ENCODE measurements around the gene FTCD.

Gene FTCD

GRCh38 chr21:46159390-46159789 is 4.0 kb upstream of the FTCD start:
- H3K9ac ChIP-seq (ENCODE audit: low read depth, low read length), result no peak overlapping the region
- H3K36me3 ChIP-seq (ENCODE audit: insufficient read depth, low read length), result no peaks in the 10 kb centered on the region
- peaks cover 3% of the 10 kb centered on the region; the same call in 1 of the 2 replicates for H4K20me1 ChIP-seq (ENCODE audit: insufficient read depth, low read length)
- no peak overlapping the region for H2AFZ ChIP-seq (ENCODE audit: low read depth, low read length)
- H3K4me2 ChIP-seq (ENCODE audit: insufficient read depth, low read length), result no peak overlapping the region
- TF ChIP-seq, protein P1, sequence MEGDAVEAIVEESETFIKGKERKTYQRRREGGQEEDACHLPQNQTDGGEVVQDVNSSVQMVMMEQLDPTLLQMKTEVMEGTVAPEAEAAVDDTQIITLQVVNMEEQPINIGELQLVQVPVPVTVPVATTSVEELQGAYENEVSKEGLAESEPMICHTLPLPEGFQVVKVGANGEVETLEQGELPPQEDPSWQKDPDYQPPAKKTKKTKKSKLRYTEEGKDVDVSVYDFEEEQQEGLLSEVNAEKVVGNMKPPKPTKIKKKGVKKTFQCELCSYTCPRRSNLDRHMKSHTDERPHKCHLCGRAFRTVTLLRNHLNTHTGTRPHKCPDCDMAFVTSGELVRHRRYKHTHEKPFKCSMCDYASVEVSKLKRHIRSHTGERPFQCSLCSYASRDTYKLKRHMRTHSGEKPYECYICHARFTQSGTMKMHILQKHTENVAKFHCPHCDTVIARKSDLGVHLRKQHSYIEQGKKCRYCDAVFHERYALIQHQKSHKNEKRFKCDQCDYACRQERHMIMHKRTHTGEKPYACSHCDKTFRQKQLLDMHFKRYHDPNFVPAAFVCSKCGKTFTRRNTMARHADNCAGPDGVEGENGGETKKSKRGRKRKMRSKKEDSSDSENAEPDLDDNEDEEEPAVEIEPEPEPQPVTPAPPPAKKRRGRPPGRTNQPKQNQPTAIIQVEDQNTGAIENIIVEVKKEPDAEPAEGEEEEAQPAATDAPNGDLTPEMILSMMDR (IDR thresholded peaks at IDR 0.05; ENCODE audit: borderline replicate concordance, extremely low read depth, low read length, poor library complexity, severe bottlenecking), result no peak
- no peak for TF ChIP-seq EZH2 (IDR thresholded peaks at IDR 0.05; ENCODE audit: borderline replicate concordance, low read depth, low read length, severe bottlenecking)
- no peaks in the 10 kb centered on the region for H3K79me2 ChIP-seq (ENCODE audit: insufficient read depth, low read length)
- H3K27me3 ChIP-seq (ENCODE audit: insufficient read depth, low read length, poor library complexity), result no peaks in the 10 kb centered on the region
- ATAC-seq (ENCODE audit: insufficient read depth, low read depth), result no peak
- no peak for DNase-seq
- no peaks in the 10 kb centered on the region for H3K4me1 ChIP-seq (ENCODE audit: insufficient read depth, low read length)
- H3K4me3 ChIP-seq (ENCODE audit: low read depth in 1 of 2, low read length in 2 of 2), result no peak overlapping the region
- peaks cover 3% of the 10 kb centered on the region for H3K9me3 ChIP-seq (ENCODE audit: insufficient read depth, low read length, severe bottlenecking)
- H3K27ac ChIP-seq (ENCODE audit: low read length), result no peak overlapping the region

DNA sequence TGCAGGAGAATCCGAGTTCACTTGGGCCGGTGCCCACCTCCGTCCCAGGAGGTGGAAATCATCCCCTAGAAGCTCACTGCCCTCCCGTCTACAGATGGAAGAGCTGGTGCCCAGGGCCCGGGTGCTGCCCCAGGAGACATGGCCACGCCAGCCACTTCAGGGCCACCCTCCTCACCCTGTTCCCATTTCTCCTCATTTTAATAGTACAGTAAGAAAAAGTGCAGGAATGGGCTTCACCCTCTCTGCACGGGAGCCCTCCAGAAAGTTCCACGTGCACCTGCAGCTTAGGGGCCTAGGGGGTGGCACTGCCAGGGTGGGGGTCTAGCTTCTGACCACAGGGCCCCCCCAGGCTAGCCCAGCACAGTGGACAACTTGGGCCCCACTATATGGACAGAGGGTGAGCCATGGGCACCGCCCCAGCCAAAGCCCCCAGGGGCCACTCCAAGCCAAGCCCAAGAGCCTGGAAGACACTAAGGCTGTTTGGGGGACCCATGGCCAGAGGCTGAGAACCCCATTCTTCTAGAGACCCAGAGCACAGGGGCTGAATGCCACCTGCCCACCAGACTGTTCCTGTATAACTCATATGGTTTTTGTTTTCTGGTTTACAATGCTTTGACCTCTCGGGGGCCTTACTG is 3.4 kb upstream of the FTCD start:
- H3K4me3 ChIP-seq (ENCODE audit: low read depth in 1 of 2, low read length in 2 of 2), result no peak overlapping the region
- peaks cover 3% of the 10 kb centered on the region for H3K9me3 ChIP-seq (ENCODE audit: insufficient read depth, low read length, severe bottlenecking)
- peaks cover 3% of the 10 kb centered on the region; the same call in 1 of the 2 replicates for H4K20me1 ChIP-seq (ENCODE audit: insufficient read depth, low read length)
- no peak overlapping the region for H3K4me2 ChIP-seq (ENCODE audit: insufficient read depth, low read length)
- H3K36me3 ChIP-seq (ENCODE audit: insufficient read depth, low read length), result no peaks in the 10 kb centered on the region
- H2AFZ ChIP-seq (ENCODE audit: low read depth, low read length), result no peak overlapping the region
- no peak for ATAC-seq (ENCODE audit: insufficient read depth, low read depth)
- no peak overlapping the region for H3K27ac ChIP-seq (ENCODE audit: low read length)
- no peaks in the 10 kb centered on the region for H3K79me2 ChIP-seq (ENCODE audit: insufficient read depth, low read length)
- no peak overlapping the region for H3K9ac ChIP-seq (ENCODE audit: low read depth, low read length)
- no peaks in the 10 kb centered on the region for H3K4me1 ChIP-seq (ENCODE audit: insufficient read depth, low read length)
- no peak for TF ChIP-seq EZH2 (IDR thresholded peaks at IDR 0.05; ENCODE audit: borderline replicate concordance, low read depth, low read length, severe bottlenecking)
- TF ChIP-seq, protein P1 (IDR thresholded peaks at IDR 0.05; ENCODE audit: borderline replicate concordance, extremely low read depth, low read length, poor library complexity, severe bottlenecking), result no peak
- no peaks in the 10 kb centered on the region for H3K27me3 ChIP-seq (ENCODE audit: insufficient read depth, low read length, poor library complexity)
- no peak for DNase-seq

GRCh38 chr21:46157987-46158451 is 2.6 kb upstream of the FTCD start:
- Histone ChIP-seq H3K9ac (ENCODE audit: low read depth, low read length) (no peak overlapping the region), H2AFZ (ENCODE audit: low read depth, low read length) (no peak overlapping the region), H3K27me3 (ENCODE audit: insufficient read depth, low read length, poor library complexity) (no peaks in the 10 kb centered on the region), H4K20me1 (ENCODE audit: insufficient read depth, low read length) (peaks cover 3% of the 10 kb centered on the region; the same call in 1 of the 2 replicates), H3K4me1 (ENCODE audit: insufficient read depth, low read length) (no peaks in the 10 kb centered on the region), H3K9me3 (ENCODE audit: insufficient read depth, low read length, severe bottlenecking) (peaks cover 3% of the 10 kb centered on the region), H3K27ac (ENCODE audit: low read length) (no peak overlapping the region), H3K4me2 (ENCODE audit: insufficient read depth, low read length) (no peak overlapping the region), H3K4me3 (ENCODE audit: low read depth in 1 of 2, low read length in 2 of 2) (no peak overlapping the region), H3K36me3 (ENCODE audit: insufficient read depth, low read length) (no peaks in the 10 kb centered on the region), H3K79me2 (ENCODE audit: insufficient read depth, low read length) (no peaks in the 10 kb centered on the region)
- DNase-seq (no peak), ATAC-seq (ENCODE audit: insufficient read depth, low read depth) (no peak)
- no peak for TF ChIP-seq EZH2 (IDR thresholded peaks at IDR 0.05; ENCODE audit: borderline replicate concordance, low read depth, low read length, severe bottlenecking)
- TF ChIP-seq, protein P1 (IDR thresholded peaks at IDR 0.05; ENCODE audit: borderline replicate concordance, extremely low read depth, low read length, poor library complexity, severe bottlenecking), result no peak

Data from DND-41 (cell line).